Retinal pigment epithelial cell (primary cell): ENCODE measurements around the gene PML.
A peak's percentile ranks its signal among the peaks of the same experiment; 100 is the strongest.

Experiments
- DNase-seq: peaks from one replicate; pipeline ENCODE4 v3.0.0-alpha.2; 2010; ENCODE audit warnings: low read depth
- H3K4me3 ChIP-seq: 2 replicates; pipeline ENCODE4 v1.5.1; 2011; ENCODE audit warnings: mild to moderate bottlenecking, low read length, control low read depth, moderate library complexity
- CTCF ChIP-seq: conservative IDR thresholded peaks from 2 replicates; pipeline ENCODE4 v1.5.1; 2011; ENCODE audit warnings: low read depth, low read length, control low read depth, inconsistent platforms

Gene PML

DNA sequence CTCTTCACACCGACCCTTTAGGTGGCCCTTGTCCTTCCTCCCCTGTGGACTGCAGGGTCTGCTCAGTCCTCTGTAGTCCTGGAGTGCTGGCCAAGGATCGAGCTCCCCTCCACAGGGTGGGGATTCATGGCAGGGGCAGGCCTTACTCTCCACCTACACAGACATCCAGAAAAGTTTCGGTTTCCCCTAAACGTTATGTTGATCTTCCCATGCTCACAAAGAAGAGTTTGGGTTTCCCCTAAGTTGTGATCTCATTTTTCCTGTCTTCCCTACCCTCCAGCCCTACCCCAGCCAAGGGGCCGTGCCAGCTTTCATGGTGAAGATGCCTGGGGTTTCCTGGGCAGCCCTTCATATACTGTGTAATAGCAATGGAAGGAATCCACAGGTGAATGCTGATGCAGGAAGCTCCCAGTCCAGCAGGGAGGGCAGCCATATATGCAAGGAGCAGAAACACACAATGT, 12.7 kb upstream of the PML start:
- H3K4me3 ChIP-seq, result no peak overlapping the region
- no peak for TF ChIP-seq CTCF
- no peak for DNase-seq

DNA sequence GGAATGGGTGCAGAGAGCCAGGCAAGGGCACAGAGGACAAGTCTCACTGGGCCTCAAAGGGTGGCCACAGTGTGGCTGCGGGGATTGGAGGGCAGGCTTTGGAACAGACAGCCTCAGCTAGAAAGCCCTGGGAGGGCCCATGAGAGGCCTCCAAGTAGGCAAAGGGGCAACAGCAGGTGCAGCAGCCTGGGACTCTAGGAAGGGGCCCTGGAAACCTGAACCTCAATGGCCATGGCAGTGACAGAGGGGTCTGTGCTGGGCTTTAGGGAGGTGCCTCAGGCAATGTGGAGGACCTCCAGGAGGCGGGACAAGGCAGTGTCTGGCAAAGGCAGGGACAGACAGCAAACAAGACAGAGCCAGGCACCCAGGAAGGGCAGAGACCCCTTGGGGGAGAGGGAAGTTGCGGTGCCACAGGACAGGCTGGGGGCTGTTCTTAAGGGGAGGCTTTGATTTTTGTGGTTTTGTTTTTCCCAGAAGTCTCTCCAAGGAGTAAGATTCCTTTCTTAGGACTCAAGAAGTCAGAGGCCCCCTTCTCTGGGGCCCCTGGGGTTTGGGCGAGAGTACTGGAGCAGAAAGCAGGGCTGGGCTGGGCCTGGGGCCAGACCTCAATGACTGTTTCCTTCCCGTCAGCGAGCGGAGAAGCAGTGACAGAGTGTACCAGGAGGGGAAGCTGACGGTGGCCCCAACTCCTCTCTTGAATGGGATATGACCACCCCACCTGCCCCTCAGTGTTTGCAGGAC, 12.1 kb upstream of the PML start:
- peak; percentile 83 for DNase-seq
- no peak overlapping the region for H3K4me3 ChIP-seq
- no peak for TF ChIP-seq CTCF

- DNase-seq, result peak; percentile 48
- no peak overlapping the region for H3K4me3 ChIP-seq
- TF ChIP-seq CTCF, result no peak
Observed at GRCh38 chr15:73983211-73983727, 11.2 kb upstream of the PML start.

- no peak for DNase-seq
- TF ChIP-seq CTCF, result no peak
- H3K4me3 ChIP-seq, result no peak overlapping the region
Observed at GRCh38 chr15:73983773-73984172, 10.7 kb upstream of the PML start.

GRCh38 chr15:73984208-73984979, 10.1 kb upstream of the PML start:
- no peak for DNase-seq
- no peak for TF ChIP-seq CTCF

DNA sequence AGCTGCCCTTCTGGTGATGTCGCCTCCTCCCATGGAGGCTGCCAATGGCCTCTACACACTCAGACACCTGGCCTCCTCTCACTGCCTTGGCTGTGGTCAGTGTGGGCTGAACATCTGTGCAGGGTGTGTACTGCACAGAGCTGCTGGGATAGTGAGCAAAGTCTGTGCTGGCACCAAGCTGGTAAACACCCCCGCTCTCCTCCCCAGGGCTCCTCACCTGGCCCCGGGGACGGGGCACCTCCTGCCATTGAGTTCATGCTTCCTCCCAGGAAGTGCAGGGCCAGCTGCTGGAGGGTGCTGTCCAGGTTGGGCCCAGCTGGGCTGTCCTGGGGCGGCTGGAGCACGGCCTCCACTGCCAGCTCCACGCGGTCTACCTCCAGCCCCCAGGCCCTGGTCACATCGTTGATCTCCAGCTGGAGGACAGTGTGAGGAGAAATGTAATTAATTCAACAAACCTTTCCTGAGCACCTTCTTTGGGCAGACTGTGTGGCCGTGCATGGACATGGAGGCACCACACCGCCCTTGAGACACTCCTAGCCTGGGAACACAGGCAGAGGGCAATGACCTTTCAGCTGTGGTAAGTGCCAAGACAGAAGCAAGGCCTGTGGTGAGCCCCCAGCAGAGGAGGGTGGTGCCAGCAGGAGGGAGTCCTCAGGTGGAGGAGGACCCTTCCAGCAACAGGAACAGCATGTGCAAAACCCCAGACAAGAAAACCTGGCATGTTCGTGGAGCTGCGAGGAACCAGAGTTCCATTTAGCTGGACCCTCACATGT, 9.2 kb upstream of the PML start:
- no peak for TF ChIP-seq CTCF
- DNase-seq, result no peak

More at GRCh38 chr15:73984208-73984979, 10.1 kb upstream of the PML start:
- H3K4me3 ChIP-seq, result no peak overlapping the region

More for the DNA sequence above, 9.2 kb upstream of the PML start:
- H3K4me3 ChIP-seq, result no peak overlapping the region
